ENCODE data around the gene ORM1. TPM values are rescaled to one million over a fixed set of nuclear protein-coding genes. Genes with fewer than 3 reads are reported as not detected.
"Not testable (repeated sequence)": the region's sequence is repeated elsewhere in the genome, so short reads cannot be mapped to it uniquely, and the experiment has no call there.

The ORM1 gene
- total RNA-seq, 1 donor from 2014 or later, result 1.6 TPM

DNA sequence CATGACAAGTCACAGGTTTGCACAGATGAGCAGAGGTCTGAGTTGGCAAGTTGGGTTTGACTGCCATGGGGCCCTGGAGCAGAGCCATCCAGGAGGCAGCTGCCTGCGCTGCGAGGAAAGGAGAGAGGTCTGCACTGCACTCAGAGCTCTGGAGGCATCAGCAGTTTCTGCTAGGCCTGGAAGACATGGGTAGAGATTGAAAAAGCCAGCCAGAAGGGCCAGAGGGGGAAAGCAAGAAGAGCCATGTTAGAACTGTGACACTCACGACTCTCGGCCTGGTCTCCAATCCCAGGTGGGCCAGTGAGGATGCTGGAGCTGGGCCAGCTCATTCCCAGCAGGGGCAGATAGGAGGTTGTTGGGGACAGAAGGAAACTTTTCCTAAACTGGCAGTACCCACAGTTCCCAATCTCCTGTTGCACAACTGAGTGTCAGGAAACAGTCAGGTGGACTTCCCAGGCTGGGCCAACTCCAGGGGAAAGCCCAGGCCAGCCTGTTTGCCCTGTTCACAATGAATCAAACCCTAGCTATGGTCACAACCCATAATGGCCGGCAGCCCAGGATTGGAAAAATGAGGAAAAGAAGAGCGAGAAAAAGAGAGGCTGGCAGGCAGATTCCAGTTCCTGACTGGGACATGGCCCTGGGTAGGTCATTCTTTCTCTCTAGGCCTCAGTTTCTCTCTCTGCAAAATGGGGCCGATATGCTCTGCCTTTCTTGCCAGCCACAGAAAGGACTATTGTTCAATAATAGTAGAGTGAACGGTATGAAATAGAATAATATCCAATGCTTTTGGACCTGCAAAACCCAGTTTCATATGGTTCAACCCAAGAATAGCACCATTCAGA lies 7.8 kb upstream of the ORM1 start:
- H3K9me3 ChIP-seq (ENCODE audit: control insufficient read depth in 3 of 3, low read length in 3 of 3), result peaks cover 0 to 2% (median 0%) of the 10 kb centered on the region in 3 donors
- no peak overlapping the region for H3K27ac ChIP-seq (ENCODE audit: low read depth, low read length)
- no peaks in the 10 kb centered on the region for H3K4me1 ChIP-seq (ENCODE audit: control insufficient read depth in 3 of 3, insufficient read depth in 3 of 3, low read length in 3 of 3)
- peaks cover 0 to 2% (median 0%) of the 10 kb centered on the region in 3 donors for H3K27me3 ChIP-seq (ENCODE audit: control insufficient read depth in 3 of 3, insufficient read depth in 3 of 3, low read length in 3 of 3)
- H3K9ac ChIP-seq (ENCODE audit: low read depth in 1 of 3, low read length in 3 of 3), result no peak overlapping the region
- H3K4me3 ChIP-seq (ENCODE audit: low read length in 3 of 3), result no peak overlapping the region
- peaks cover 0 to 4% (median 3%) of the 10 kb centered on the region in 3 donors for H3K36me3 ChIP-seq (ENCODE audit: control insufficient read depth in 3 of 3, insufficient read depth in 3 of 3, low read length in 3 of 3)

DNA sequence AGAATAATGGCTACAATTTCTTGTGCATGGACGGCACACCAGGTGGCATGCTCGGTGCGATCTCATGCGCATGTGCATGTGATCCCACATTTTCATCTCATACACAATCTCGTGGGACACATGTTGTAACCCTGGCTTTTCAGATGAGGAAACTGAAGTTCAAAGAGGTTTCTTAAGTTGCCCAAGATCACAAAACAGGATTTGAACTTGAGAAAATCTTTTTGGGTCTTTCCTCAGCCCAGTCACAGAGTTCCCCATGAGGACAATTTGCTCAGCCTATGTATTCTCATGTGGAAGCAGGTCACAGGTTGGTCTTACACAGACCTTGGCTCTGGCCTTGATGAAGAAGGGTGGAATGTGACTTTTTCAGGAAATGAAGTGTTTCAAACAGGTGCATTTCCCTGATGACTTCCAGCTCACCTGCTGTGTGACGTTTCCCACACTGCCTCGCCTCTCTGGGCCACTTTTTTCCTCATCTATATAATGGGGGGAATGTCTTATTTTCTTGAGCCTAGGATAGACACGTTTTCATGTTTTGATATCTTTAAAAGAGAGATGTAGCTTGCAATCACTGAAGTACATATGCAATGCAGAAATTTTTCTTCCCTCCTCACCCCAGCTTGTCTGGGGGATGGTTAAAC lies 7.1 kb upstream of the ORM1 start:
- H3K9me3 ChIP-seq (ENCODE audit: control insufficient read depth in 3 of 3, low read length in 3 of 3), result peaks cover 0 to 2% (median 0%) of the 10 kb centered on the region in 3 donors
- H3K4me1 ChIP-seq (ENCODE audit: control insufficient read depth in 3 of 3, insufficient read depth in 3 of 3, low read length in 3 of 3), result no peaks in the 10 kb centered on the region
- H3K9ac ChIP-seq (ENCODE audit: low read depth in 1 of 3, low read length in 3 of 3), result no peak overlapping the region
- H3K27me3 ChIP-seq (ENCODE audit: control insufficient read depth in 3 of 3, insufficient read depth in 3 of 3, low read length in 3 of 3), result peaks cover 0 to 2% (median 0%) of the 10 kb centered on the region in 3 donors
- peaks cover 0 to 4% (median 0%) of the 10 kb centered on the region in 3 donors for H3K36me3 ChIP-seq (ENCODE audit: control insufficient read depth in 3 of 3, insufficient read depth in 3 of 3, low read length in 3 of 3)
- no peak overlapping the region for H3K27ac ChIP-seq (ENCODE audit: low read depth, low read length)
- H3K4me3 ChIP-seq (ENCODE audit: low read length in 3 of 3), result no peak overlapping the region

- Histone ChIP-seq H3K4me3 (ENCODE audit: low read length in 3 of 3) (no peak overlapping the region), H3K9ac (ENCODE audit: low read depth in 1 of 3, low read length in 3 of 3) (no peak overlapping the region), H3K36me3 (ENCODE audit: control insufficient read depth in 3 of 3, insufficient read depth in 3 of 3, low read length in 3 of 3) (peaks cover 0 to 4% (median 0%) of the 10 kb centered on the region in 3 donors), H3K9me3 (ENCODE audit: control insufficient read depth in 3 of 3, low read length in 3 of 3) (peaks cover 0 to 2% (median 0%) of the 10 kb centered on the region in 3 donors), H3K27ac (ENCODE audit: low read depth, low read length) (no peak overlapping the region), H3K27me3 (ENCODE audit: control insufficient read depth in 3 of 3, insufficient read depth in 3 of 3, low read length in 3 of 3) (peaks cover 0 to 2% (median 0%) of the 10 kb centered on the region in 3 donors), H3K4me1 (ENCODE audit: control insufficient read depth in 3 of 3, insufficient read depth in 3 of 3, low read length in 3 of 3) (no peaks in the 10 kb centered on the region)
Observed at GRCh38 chr9:114316605-114317230, 6.2 kb upstream of the ORM1 start.

- H3K27me3 ChIP-seq (ENCODE audit: control insufficient read depth in 3 of 3, insufficient read depth in 3 of 3, low read length in 3 of 3), result peaks cover 0 to 2% (median 0%) of the 10 kb centered on the region in 3 donors
- H3K27ac ChIP-seq (ENCODE audit: low read depth, low read length), result no peak overlapping the region
- no peaks in the 10 kb centered on the region for H3K36me3 ChIP-seq (ENCODE audit: control insufficient read depth in 3 of 3, insufficient read depth in 3 of 3, low read length in 3 of 3)
- no peak overlapping the region for H3K9ac ChIP-seq (ENCODE audit: low read depth in 1 of 3, low read length in 3 of 3)
- no peaks in the 10 kb centered on the region for H3K4me1 ChIP-seq (ENCODE audit: control insufficient read depth in 3 of 3, insufficient read depth in 3 of 3, low read length in 3 of 3)
- H3K4me3 ChIP-seq (ENCODE audit: low read length in 3 of 3), result no peak overlapping the region
- peaks cover 0 to 2% (median 0%) of the 10 kb centered on the region in 3 donors for H3K9me3 ChIP-seq (ENCODE audit: control insufficient read depth in 3 of 3, low read length in 3 of 3)
Observed at GRCh38 chr9:114317665-114318357, 5.1 kb upstream of the ORM1 start.

- peaks cover 0 to 2% (median 0%) of the 10 kb centered on the region in 3 donors for H3K9me3 ChIP-seq (ENCODE audit: control insufficient read depth in 3 of 3, low read length in 3 of 3)
- H3K27me3 ChIP-seq (ENCODE audit: control insufficient read depth in 3 of 3, insufficient read depth in 3 of 3, low read length in 3 of 3), result peaks cover 0 to 2% (median 0%) of the 10 kb centered on the region in 3 donors
- no peaks in the 10 kb centered on the region for H3K4me1 ChIP-seq (ENCODE audit: control insufficient read depth in 3 of 3, insufficient read depth in 3 of 3, low read length in 3 of 3)
- no peak overlapping the region for H3K27ac ChIP-seq (ENCODE audit: low read depth, low read length)
- no peaks in the 10 kb centered on the region for H3K36me3 ChIP-seq (ENCODE audit: control insufficient read depth in 3 of 3, insufficient read depth in 3 of 3, low read length in 3 of 3)
- H3K4me3 ChIP-seq (ENCODE audit: low read length in 3 of 3), result no peak overlapping the region
- H3K9ac ChIP-seq (ENCODE audit: low read depth in 1 of 3, low read length in 3 of 3), result no peak overlapping the region
Observed at GRCh38 chr9:114318416-114318815, 4.5 kb upstream of the ORM1 start.

DNA sequence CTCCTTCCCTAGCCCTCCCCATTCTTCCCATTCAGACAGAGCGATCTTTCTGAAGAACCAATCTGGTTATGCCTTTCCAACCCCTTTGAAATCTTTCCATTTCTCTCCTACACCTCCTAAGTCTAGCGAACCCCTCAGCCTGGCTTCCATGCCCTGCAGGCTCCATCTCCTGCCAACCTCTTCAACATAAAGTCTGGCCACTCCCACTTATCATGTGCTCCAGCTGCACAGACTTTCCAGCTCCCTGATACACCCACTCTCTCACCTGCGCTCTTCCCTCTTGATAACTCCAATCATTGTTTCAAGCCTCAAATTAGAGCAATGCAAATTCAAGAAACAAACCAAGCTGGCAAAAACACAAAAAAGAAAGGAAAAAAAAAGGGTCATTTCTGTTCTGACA lies 3.8 kb upstream of the ORM1 start:
- no peaks in the 10 kb centered on the region for H3K36me3 ChIP-seq (ENCODE audit: control insufficient read depth in 3 of 3, insufficient read depth in 3 of 3, low read length in 3 of 3)
- H3K27ac ChIP-seq (ENCODE audit: low read depth, low read length), result no peak overlapping the region
- H3K9me3 ChIP-seq (ENCODE audit: control insufficient read depth in 3 of 3, low read length in 3 of 3), result peaks cover 0 to 2% (median 0%) of the 10 kb centered on the region in 3 donors
- H3K27me3 ChIP-seq (ENCODE audit: control insufficient read depth in 3 of 3, insufficient read depth in 3 of 3, low read length in 3 of 3), result peaks cover 0 to 3% (median 2%) of the 10 kb centered on the region in 3 donors
- no peak overlapping the region for H3K9ac ChIP-seq (ENCODE audit: low read depth in 1 of 3, low read length in 3 of 3)
- H3K4me1 ChIP-seq (ENCODE audit: control insufficient read depth in 3 of 3, insufficient read depth in 3 of 3, low read length in 3 of 3), result no peaks in the 10 kb centered on the region
- H3K4me3 ChIP-seq (ENCODE audit: low read length in 3 of 3), result no peak overlapping the region

DNA sequence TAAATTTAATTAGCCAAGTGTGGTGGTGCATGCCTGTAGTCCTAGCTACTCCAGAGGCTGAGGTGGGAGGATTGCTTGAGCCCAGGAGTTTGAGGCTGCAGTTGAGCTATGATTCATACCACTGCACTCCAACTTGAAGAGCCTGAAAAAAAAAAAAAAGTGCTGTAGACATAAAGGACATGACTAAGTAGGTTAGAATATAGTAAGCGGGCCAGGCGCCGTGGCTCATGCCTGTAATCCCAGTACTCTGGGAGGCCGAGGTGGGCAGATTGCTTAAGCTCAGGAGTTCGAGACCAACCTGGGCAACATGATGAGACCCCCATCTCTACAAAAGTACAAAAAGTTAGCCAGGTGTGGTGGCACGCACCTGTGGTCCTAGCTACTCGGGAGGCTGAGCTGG lies 2.2 kb upstream of the ORM1 start:
- not testable (repeated sequence) for H3K27me3 ChIP-seq (ENCODE audit: control insufficient read depth in 3 of 3, insufficient read depth in 3 of 3, low read length in 3 of 3); H3K9me3 ChIP-seq (ENCODE audit: control insufficient read depth in 3 of 3, low read length in 3 of 3); H3K4me3 ChIP-seq (ENCODE audit: low read length in 3 of 3); H3K4me1 ChIP-seq (ENCODE audit: control insufficient read depth in 3 of 3, insufficient read depth in 3 of 3, low read length in 3 of 3); H3K9ac ChIP-seq (ENCODE audit: low read depth in 1 of 3, low read length in 3 of 3); H3K36me3 ChIP-seq (ENCODE audit: control insufficient read depth in 3 of 3, insufficient read depth in 3 of 3, low read length in 3 of 3); H3K27ac ChIP-seq (ENCODE audit: low read depth, low read length)

DNA sequence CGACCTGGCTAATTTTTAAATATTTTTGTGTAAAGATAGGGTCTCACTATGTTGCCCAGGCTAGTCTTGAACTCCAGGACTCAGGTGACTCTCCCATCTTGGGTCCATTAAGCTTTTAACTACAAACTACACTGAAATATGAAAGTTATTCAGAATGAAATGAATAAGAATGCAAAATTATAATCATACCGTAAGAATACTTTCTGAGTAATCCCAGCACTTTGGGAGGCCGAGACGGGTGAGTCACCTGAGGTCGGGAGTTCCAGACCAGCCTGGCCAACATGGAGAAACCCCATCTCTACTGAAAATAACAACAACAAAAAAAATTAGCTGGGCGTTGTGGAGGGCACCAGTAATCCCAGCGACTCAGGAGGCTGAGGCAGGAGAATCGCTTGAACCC lies 1.1 kb upstream of the ORM1 start:
- Histone ChIP-seq H3K27me3 (ENCODE audit: control insufficient read depth in 3 of 3, insufficient read depth in 3 of 3, low read length in 3 of 3) (peaks cover 0 to 7% (median 2%) of the 10 kb centered on the region in 3 donors), H3K4me3 (ENCODE audit: low read length in 3 of 3) (no peak overlapping the region), H3K4me1 (ENCODE audit: control insufficient read depth in 3 of 3, insufficient read depth in 3 of 3, low read length in 3 of 3) (no peaks in the 10 kb centered on the region), H3K9me3 (ENCODE audit: control insufficient read depth in 3 of 3, low read length in 3 of 3) (no peaks in the 10 kb centered on the region), H3K36me3 (ENCODE audit: control insufficient read depth in 3 of 3, insufficient read depth in 3 of 3, low read length in 3 of 3) (no peaks in the 10 kb centered on the region), H3K27ac (ENCODE audit: low read depth, low read length) (no peak overlapping the region), H3K9ac (ENCODE audit: low read depth in 1 of 3, low read length in 3 of 3) (no peak overlapping the region)

GRCh38 chr9:114322160-114322818 lies 609 bp upstream of the ORM1 start:
- H3K9me3 ChIP-seq (ENCODE audit: control insufficient read depth in 3 of 3, low read length in 3 of 3); H3K36me3 ChIP-seq (ENCODE audit: control insufficient read depth in 3 of 3, insufficient read depth in 3 of 3, low read length in 3 of 3); H3K4me1 ChIP-seq (ENCODE audit: control insufficient read depth in 3 of 3, insufficient read depth in 3 of 3, low read length in 3 of 3); H3K27me3 ChIP-seq (ENCODE audit: control insufficient read depth in 3 of 3, insufficient read depth in 3 of 3, low read length in 3 of 3); H3K9ac ChIP-seq (ENCODE audit: low read depth in 1 of 3, low read length in 3 of 3); H3K27ac ChIP-seq (ENCODE audit: low read depth, low read length); H3K4me3 ChIP-seq (ENCODE audit: low read length in 3 of 3): not testable (repeated sequence)
